Stimulated activated naive B cell treated with anti-CD40 and anti-IgM and Interleukin-4, amounts not matched to agents 10 μg/mL and 1 μg/mL and 100 μg/mL, for 72 hours (primary cell): Measurements from ENCODE around the gene LRBA.
"Not testable (repeated sequence)": the region's sequence is repeated elsewhere in the genome, so short reads cannot be mapped to it uniquely, and the experiment has no call there.

Source experiments
- ATAC-seq, 2 donors: fragments of 150-1000 bp; cut with Tn5 transposase; replicated peaks; 2 replicates each; pipeline ENCODE4 v1.10.0; 2021; ENCODE audit warnings: moderate library complexity in 1 of 2
- DNase-seq: peaks from one replicate; pipeline ENCODE4 v3.0.0; 2021
- H3K27ac Mint-ChIP-seq: one replicate; pipeline ENCODE4 v1.8.0; 2022; ENCODE audit warnings: mild to moderate bottlenecking, mixed read lengths
- H3K27me3 Mint-ChIP-seq, 2 donors: one replicate each; pipeline ENCODE4 v1.8.0; 2022; ENCODE audit warnings: mixed read lengths in 2 of 2
- H3K36me3 Mint-ChIP-seq, 2 donors: one replicate each; pipeline ENCODE4 v1.8.0; 2022; ENCODE audit warnings: mixed read lengths in 2 of 2, mild to moderate bottlenecking in 1 of 2
- H3K4me1 Mint-ChIP-seq, 2 donors: one replicate each; pipeline ENCODE4 v1.8.0; 2022; ENCODE audit warnings: mixed read lengths in 2 of 2, mild to moderate bottlenecking in 1 of 2
- H3K4me3 Mint-ChIP-seq, 2 donors: one replicate each; pipeline ENCODE4 v1.8.0; 2022; ENCODE audit warnings: mild to moderate bottlenecking in 2 of 2, mixed read lengths in 2 of 2, moderate library complexity in 1 of 2
- H3K9me3 Mint-ChIP-seq, 2 donors: one replicate each; pipeline ENCODE4 v1.8.0; 2022; ENCODE audit warnings: mixed read lengths in 2 of 2, mild to moderate bottlenecking in 1 of 2

Gene LRBA

DNA sequence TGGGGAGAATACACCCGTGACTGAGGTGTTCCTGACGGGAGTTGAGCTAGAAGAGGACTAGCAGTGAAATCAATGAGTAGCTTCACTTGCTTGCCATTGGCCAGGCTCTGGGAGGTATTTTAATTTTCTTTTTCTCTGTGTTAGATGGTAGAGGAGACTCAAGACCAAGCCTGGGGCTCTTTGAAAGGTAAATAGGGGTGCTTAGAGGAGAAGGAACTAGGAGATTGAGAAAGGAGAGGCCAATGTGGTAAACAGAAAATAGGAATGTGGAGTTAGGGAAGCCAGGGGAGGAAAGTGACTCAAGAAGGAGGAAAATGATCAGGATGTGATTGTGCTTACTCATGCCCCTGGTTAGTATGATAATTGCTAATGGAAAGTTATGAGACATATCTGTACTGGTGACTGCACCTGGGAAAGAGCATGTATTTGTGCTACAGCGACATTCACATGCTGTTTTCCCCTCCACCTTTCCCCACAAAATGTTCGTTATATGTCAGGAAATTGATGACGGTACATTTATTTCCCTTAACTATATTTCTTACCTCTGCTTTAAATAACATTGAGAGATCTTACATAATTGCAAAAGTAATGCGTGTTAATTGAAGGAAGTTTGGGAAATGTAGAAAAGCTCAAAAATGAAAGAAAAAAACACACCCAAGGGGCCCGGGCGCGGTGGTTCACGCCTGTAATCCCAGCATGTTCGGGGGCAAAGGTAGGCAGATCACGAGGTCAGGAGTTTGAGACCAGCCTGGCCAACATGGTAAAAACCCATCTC is 16.9 kb upstream of the LRBA start:
- ATAC-seq (peak; percentile 81 to 88), DNase-seq (no peak)
- Mint-ChIP-seq H3K27ac (peak overlapping the region; percentile 21), H3K4me1 (peaks cover 9 to 33% of the 10 kb centered on the region in 2 donors), H3K36me3 (no peaks in the 10 kb centered on the region), H3K27me3 (peaks cover 7 to 16% of the 10 kb centered on the region in 2 donors), H3K9me3 (no peaks in the 10 kb centered on the region), H3K4me3 (peak overlapping the region; percentile 71 to 73)

DNA sequence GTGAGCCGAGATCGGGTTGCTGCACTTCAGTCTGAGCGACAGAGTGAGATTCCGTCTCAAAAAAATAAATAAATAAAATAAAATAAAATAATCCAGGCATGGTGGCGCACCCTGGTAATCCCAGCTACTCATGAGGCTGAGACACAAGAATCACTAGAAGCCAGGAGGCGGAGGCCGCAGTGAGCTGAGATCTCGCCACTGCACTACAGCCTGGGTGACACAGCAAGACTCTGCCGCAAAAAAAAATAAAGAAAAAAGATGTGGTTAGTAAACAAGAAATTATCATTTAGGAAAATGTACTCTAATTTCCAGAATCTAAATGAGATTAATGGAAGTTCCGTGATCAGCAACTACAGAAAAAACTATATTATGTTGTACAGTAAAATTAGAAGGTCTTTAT is 14.5 kb upstream of the LRBA start:
- ATAC-seq = no peak
- peaks cover 9 to 18% of the 10 kb centered on the region in 2 donors for H3K4me1 Mint-ChIP-seq
- DNase-seq = no peak
- no peak overlapping the region for H3K4me3 Mint-ChIP-seq
- H3K27me3 Mint-ChIP-seq = peaks cover 3 to 6% of the 10 kb centered on the region in 2 donors
- H3K36me3 Mint-ChIP-seq = no peaks in the 10 kb centered on the region
- H3K9me3 Mint-ChIP-seq = no peaks in the 10 kb centered on the region
- H3K27ac Mint-ChIP-seq = no peak overlapping the region

DNA sequence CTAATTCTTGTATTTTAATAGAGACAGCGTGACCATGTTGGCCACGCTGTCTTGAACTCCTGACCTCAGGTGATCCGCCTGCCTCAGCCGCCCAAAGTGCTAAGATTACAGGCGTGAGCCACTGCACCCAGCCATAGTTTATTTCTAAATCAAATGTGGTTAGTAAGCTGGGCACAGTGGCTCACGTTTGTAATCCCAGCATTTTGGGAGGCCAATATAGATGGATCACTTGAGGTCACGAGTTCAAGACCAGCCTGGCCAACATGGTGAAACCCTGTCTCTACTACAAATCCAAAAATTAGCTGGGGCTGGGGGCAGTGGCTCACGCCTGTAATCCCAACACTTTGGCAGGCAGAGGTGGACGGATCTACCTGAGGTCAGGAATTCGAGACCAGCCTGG is 13.9 kb upstream of the LRBA start:
- H3K9me3 Mint-ChIP-seq, H3K27ac Mint-ChIP-seq, H3K27me3 Mint-ChIP-seq, H3K36me3 Mint-ChIP-seq, DNase-seq, ATAC-seq, H3K4me3 Mint-ChIP-seq: not testable (repeated sequence)
- peaks cover 9 to 18% of the 10 kb centered on the region in 2 donors for H3K4me1 Mint-ChIP-seq

DNA sequence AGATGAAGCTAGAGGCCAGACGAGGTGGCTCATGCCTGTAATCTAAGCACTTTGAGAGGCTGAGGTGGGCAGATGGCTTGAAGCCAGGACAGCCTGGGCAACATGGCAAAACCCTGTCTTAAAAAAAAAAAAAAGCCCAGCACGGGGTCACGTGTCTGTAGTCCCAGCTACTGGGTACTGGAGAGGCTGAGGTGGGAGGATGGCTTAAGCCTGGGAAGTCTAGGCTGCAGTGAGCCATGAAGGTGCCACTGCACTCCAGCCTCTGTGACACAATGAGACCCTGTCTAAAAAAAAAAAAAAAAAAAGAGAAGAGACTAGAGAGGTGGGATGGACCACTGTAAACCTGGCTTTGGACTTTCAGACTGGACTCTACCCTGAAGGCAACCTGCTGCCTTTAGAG is 10.7 kb upstream of the LRBA start:
- Mint-ChIP-seq H3K4me1 (peaks cover 0 to 5% of the 10 kb centered on the region in 2 donors), H3K4me3 (no peak overlapping the region), H3K27me3 (peaks cover 0 to 6% of the 10 kb centered on the region in 2 donors), H3K36me3 (no peaks in the 10 kb centered on the region), H3K27ac (no peak overlapping the region), H3K9me3 (no peaks in the 10 kb centered on the region)
- ATAC-seq (no peak), DNase-seq (no peak)

DNA sequence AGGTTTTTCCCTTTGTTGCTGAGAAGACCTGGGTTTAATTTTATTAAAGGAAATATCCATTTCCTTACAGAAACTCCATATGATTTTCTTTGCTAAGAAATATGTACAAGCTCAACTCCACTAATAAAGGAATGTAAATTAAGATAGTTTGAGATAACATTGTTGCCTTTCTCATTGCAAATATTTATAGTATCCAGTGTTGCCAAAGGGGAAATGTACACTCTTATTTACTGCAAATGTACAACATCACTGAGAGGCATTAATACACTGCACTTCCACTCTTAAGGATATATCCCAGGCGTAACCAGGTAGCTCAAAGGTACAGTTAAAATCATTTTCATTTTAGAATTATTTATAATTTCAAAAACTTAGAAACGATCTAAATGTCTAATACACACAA is 7.5 kb upstream of the LRBA start:
- no peak overlapping the region for H3K4me3 Mint-ChIP-seq
- no peaks in the 10 kb centered on the region for H3K9me3 Mint-ChIP-seq
- DNase-seq (no peak), ATAC-seq (no peak)
- H3K27me3 Mint-ChIP-seq = peaks cover 0 to 4% of the 10 kb centered on the region in 2 donors
- no peak overlapping the region for H3K27ac Mint-ChIP-seq
- no peaks in the 10 kb centered on the region for H3K4me1 Mint-ChIP-seq
- no peaks in the 10 kb centered on the region for H3K36me3 Mint-ChIP-seq

DNA sequence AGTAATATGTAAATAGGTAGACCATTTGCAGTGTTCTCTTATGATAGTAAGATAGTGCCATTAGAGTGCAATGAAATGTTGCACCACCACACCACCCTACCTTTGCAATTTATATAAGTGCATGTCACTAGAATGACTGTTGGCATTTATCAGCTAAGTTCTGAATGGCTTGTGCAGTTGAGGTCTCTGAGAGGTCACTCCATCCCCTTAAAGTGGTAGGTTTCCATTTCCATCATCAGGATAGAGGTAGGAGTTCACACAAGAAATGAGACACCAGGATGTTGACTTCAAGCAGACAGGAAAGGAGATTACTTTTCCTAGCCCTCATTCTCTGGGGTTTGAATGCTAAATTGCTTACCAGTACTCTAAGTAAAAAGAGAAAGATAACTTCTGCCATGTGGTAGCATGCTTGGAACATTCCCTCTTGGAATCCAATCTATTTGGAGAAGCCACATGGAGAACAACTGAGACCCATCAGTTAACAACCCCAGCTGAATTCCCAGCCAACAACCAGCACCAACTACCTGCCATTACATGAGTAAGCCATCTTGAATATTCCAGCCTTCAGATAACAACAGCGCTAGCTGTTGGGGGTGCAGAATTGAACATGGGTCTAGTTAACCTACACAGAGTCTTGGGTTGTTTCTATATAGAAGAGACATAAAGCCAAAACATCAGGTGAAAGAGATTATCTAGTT is 6.7 kb upstream of the LRBA start:
- H3K4me1 Mint-ChIP-seq = peaks cover 0 to under 1% of the 10 kb centered on the region in 2 donors
- DNase-seq (no peak), ATAC-seq (no peak)
- H3K36me3 Mint-ChIP-seq = no peaks in the 10 kb centered on the region
- peaks cover 0 to 4% of the 10 kb centered on the region in 2 donors for H3K27me3 Mint-ChIP-seq
- no peak overlapping the region for H3K4me3 Mint-ChIP-seq
- H3K9me3 Mint-ChIP-seq = no peaks in the 10 kb centered on the region
- H3K27ac Mint-ChIP-seq = no peak overlapping the region

DNA sequence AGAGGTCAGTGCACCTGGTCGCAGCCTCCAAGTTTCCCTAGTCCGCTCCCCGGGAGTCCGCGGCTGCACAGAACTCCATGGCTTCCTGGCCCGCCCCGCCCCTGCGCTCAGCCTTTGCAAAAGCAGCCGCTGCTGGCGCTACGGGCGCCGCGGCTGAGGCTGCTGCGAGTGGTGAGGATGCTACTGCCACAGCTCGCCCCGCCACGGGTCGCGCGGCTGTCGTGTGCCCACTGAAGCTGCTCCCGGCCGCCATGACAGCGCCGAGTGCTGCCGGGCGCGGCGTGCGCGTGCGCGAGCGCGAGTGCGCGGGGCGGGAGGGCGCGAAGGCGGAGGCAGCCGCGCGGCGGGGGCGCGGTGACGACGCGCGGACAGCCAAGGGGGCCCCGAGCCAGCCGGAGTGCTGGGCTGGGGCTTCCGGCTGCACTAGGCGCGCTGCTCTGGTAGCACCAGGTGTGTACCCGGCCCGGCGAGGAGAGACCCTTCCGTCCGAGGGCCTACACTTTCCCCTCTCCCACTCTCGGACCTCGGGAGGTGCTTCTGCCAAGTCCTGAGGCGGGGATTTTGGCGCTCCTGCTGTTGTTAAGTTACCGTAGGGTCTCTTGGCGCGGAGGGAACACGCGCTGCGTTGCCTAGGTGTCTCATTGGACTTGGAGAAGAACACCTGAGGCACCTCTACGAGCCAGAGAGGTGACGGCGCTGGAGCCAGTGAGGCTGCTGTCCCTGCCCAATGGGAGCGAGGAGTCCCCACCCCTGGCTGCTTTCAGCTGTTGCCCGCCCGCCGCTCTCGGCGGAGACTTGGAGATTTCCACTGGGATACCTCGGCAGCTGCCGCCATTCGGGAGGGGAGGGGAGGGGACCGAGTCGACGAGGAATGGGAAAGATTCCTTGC is 619 bp upstream of the LRBA start:
- H3K36me3 Mint-ChIP-seq = peaks cover 0 to 4% of the 10 kb centered on the region in 2 donors

DNA sequence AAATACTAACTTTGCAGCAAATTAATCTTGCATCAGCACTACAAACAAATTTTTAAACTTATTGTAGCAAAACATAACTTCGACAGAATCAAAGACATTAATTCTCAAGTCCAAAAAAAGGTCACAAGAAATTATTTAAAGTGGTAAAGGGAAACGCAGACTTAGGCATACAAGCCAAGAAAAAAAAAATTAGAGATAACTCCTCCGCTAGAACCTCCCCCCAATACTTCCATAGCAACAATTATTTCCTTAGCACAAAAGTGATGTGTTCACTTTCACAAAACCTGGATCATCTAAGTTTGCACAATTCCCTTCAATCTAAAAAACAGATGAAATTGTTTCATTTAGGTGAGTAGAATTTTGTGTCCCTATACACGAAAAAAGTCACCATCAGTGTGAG is 1.1 kb downstream of the LRBA start:
- DNase-seq (no peak), ATAC-seq (no peak)
- Mint-ChIP-seq H3K4me1 (peaks cover 7 to 28% of the 10 kb centered on the region in 2 donors), H3K27me3 (no peaks in the 10 kb centered on the region), H3K27ac (peak overlapping the region; percentile 7), H3K36me3 (peaks cover 6 to 10% of the 10 kb centered on the region in 2 donors), H3K4me3 (peak overlapping the region; percentile 98 to 100), H3K9me3 (no peaks in the 10 kb centered on the region)

More for the DNA sequence above, 619 bp upstream of the LRBA start:
- peak overlapping the region; percentile 99 for H3K27ac Mint-ChIP-seq
- no peaks in the 10 kb centered on the region for H3K27me3 Mint-ChIP-seq
- H3K4me3 Mint-ChIP-seq = peak overlapping the region; percentile 98 to 100
- H3K4me1 Mint-ChIP-seq = peaks cover 7 to 28% of the 10 kb centered on the region in 2 donors
- no peaks in the 10 kb centered on the region for H3K9me3 Mint-ChIP-seq
- peak; percentile 81 for DNase-seq
- peak; percentile 79 to 84 for ATAC-seq

DNA sequence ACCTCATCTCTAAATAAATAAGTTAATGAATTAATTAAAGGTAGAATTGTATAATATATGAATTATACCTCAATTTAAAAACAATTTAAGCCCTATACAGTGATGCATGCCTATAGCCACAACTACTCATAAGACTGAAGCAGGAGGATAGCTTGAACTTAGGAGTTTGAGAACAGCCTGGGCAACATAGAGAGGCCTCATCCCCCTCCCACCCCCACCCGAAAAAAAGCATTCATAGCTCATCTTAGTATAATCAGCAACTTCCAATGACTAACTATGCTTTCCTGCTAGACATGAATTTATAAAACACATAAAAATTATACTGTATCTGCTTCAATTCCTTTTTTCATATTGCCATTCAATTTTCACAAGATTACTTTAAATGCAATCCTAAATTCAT is 1.6 kb downstream of the LRBA start:
- Mint-ChIP-seq H3K9me3 (no peaks in the 10 kb centered on the region), H3K36me3 (peaks cover 6 to 10% of the 10 kb centered on the region in 2 donors), H3K4me1 (peaks cover 7 to 28% of the 10 kb centered on the region in 2 donors), H3K4me3 (peak overlapping the region; percentile 98 to 100), H3K27me3 (no peaks in the 10 kb centered on the region), H3K27ac (no peak overlapping the region)
- ATAC-seq (no peak), DNase-seq (no peak)

DNA sequence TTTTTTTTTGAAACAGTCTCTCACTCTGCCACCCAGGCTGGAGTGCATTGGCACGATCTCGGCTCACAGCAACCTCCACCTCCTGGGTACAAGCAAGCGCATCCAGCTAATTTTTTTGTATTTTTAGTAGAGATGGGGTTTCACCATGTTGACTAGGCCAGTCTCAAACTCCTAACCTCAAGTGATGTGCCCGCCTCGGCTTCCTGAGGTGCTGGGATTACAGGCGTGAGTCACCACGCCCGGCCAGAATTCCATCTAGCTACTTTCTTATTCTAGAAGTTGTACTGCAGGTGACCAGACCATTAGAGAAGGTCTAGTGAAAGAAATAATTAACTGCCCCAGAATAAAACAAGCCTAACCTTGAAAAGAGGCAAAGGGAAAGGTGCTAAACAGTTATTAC is 2.3 kb downstream of the LRBA start:
- peak overlapping the region; percentile 65 to 80 for H3K4me3 Mint-ChIP-seq
- H3K27ac Mint-ChIP-seq = no peak overlapping the region
- peaks cover 6 to 11% of the 10 kb centered on the region in 2 donors for H3K36me3 Mint-ChIP-seq
- peaks cover 7 to 28% of the 10 kb centered on the region in 2 donors for H3K4me1 Mint-ChIP-seq
- H3K9me3 Mint-ChIP-seq = no peaks in the 10 kb centered on the region
- DNase-seq (no peak), ATAC-seq (no peak)
- no peaks in the 10 kb centered on the region for H3K27me3 Mint-ChIP-seq

DNA sequence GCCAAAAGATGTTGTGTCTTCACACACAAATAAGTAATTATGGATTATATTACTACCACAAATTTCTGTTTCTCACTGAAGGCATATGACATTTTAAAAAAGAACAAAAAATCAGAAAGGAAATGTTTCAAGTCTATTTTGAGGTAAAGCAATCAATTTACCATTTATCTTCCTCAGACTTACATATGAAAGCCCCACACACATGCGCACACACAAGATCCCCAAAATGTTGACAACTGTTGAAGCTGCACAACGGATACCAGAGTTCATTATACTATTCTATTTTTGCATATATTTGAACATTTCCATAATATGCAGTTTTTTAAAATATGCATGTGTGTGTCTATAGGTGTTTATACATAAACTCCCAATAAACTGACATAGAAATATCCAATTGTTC is 2.7 kb downstream of the LRBA start:
- Mint-ChIP-seq H3K4me1 (peaks cover 7 to 28% of the 10 kb centered on the region in 2 donors), H3K4me3 (peak overlapping the region in 1 of 2 donors; percentile 48), H3K9me3 (no peaks in the 10 kb centered on the region), H3K36me3 (peaks cover 6 to 15% of the 10 kb centered on the region in 2 donors), H3K27ac (no peak overlapping the region), H3K27me3 (no peaks in the 10 kb centered on the region)
- no peak for ATAC-seq
- no peak for DNase-seq

DNA sequence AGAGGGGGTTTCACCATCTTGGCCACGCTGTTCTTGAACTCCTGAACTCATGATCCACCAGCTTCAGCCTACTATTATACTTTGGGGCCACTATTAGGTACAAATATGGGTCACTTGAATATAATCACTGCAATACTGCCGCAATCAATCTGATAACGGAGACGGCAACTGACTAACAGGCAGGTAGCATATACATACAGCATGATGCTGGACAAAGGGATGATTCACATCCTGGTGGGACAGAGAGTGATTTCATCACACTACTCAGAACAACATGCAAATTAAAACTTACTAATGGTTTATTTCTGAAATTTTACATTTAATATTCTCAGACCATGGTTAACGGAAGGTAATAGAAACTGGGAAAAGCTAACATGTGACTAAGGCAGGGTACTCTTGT is 10.9 kb downstream of the LRBA start:
- peaks cover 17 to 40% of the 10 kb centered on the region in 2 donors for H3K36me3 Mint-ChIP-seq
- no peak overlapping the region for H3K4me3 Mint-ChIP-seq
- peaks cover 19 to 39% of the 10 kb centered on the region in 2 donors for H3K4me1 Mint-ChIP-seq
- no peak for ATAC-seq
- no peaks in the 10 kb centered on the region for H3K27me3 Mint-ChIP-seq
- DNase-seq = no peak
- H3K9me3 Mint-ChIP-seq = no peaks in the 10 kb centered on the region
- no peak overlapping the region for H3K27ac Mint-ChIP-seq

DNA sequence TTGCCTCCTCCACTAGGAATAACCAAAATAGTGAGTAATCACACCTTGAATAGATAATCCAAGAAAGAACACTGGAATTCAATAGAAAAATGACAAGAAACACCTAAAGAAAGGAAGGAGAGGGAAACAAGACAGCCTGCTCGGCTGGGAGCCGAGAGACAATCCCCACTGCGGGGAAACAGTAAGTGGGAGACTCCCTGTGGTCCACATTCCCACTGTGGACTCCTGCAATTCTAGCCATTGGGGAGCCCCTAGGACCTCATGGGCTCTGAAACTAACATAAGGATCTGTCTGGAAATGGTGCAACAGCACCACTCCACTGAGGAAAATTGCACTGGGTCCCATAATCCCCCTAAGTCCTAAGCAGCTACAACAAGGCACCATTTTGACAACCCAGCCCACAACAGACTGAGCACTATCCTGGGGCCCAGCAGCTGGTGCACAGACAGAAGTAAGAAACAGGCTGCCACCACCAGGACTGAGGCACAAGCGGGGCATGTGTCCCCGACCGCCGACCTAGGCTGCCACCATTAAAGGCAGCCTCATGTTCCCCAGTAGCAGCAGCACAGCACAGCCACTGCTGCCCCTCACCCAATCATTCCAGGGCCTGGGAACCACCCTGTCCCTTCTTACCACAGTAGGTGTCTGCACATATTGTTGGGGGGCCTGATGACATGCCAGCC is 14.2 kb downstream of the LRBA start:
- Mint-ChIP-seq H3K27me3 (no peaks in the 10 kb centered on the region), H3K27ac (peak overlapping the region; percentile 25), H3K4me1 (peaks cover 21 to 58% of the 10 kb centered on the region in 2 donors), H3K4me3 (no peak overlapping the region), H3K36me3 (peaks cover 17 to 37% of the 10 kb centered on the region in 2 donors), H3K9me3 (no peaks in the 10 kb centered on the region)
- DNase-seq (no peak), ATAC-seq (no peak)
